BE2C (cell line): ENCODE results near the gene TRIM65.

Source experiments
- DNase-seq: peaks from one replicate; pipeline ENCODE4 v3.0.0-alpha.2; 2020
- H3K27me3 ChIP-seq: fragments of 250-450 bp; sonication (Bioruptor Pico); 2 replicates; pipeline ENCODE4 v1.5.1; 2020; ENCODE audit warnings: mild to moderate bottlenecking
- H3K36me3 ChIP-seq: fragments of 250-450 bp; sonication (Bioruptor Pico); 2 replicates; pipeline ENCODE4 v1.5.1; 2020; ENCODE audit warnings: mild to moderate bottlenecking
- H3K4me1 ChIP-seq: fragments of 250-450 bp; sonication (Bioruptor Pico); 2 replicates; pipeline ENCODE4 v1.5.1; 2020
- H3K4me3 ChIP-seq: 2 replicates; pipeline ENCODE4 v1.5.1; 2011; ENCODE audit warnings: low read depth, low read length
- H3K9me3 ChIP-seq: fragments of 250-450 bp; sonication (Bioruptor Pico); 2 replicates; pipeline ENCODE4 v1.5.1; 2020
- TF ChIP-seq, protein P1 (sequence below): IDR thresholded peaks from 2 replicates; pipeline ENCODE4 v1.5.1; 2012; ENCODE audit warnings: mild to moderate bottlenecking, low read depth, low read length

The TRIM65 gene

DNA sequence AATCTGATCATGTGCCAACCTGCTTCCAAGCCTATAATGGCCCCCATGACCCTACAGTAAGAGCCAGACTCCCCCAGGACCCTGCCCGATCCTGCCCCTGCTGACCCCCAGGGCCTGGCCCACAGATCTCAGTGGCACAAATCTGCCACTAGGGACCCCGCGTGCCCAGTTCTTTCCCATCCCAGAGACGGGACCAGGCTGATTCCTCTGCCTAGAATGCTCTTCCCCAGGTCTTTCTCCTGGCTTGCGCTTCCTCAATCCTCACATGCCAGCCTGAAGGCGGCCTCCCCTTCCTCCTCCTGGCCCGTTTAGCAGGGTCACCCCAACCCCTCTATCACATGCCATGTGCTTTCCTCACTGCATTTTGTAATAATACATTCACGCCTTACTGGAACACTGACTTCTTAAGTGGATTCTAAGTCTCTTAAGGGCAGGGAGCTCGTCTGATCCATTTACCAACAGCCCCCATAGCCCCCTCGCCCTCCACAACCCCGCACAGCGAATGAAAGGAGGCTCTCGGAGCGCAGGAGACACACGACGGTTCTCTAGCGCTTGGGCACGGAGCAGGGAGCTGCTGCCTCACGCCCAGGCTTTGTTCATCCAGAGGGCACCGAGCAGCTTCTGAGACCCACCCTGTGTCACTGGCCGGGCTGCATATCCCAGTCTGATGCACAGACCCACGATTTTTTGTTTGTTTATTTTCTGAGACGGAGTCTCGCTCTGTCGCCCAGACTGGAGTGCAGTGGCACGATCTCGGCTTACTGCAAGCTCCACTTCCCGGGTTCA is 1.2 kb downstream of the TRIM65 start:
- peak; percentile 55 for DNase-seq
- Histone ChIP-seq H3K27me3 (no peaks in the 10 kb centered on the region), H3K36me3 (peaks cover 48% of the 10 kb centered on the region), H3K9me3 (no peaks in the 10 kb centered on the region), H3K4me3 (peak overlapping the region; percentile 70), H3K4me1 (peaks cover 9% of the 10 kb centered on the region; the same call in 1 of the 2 replicates)
- TF ChIP-seq, protein P1, sequence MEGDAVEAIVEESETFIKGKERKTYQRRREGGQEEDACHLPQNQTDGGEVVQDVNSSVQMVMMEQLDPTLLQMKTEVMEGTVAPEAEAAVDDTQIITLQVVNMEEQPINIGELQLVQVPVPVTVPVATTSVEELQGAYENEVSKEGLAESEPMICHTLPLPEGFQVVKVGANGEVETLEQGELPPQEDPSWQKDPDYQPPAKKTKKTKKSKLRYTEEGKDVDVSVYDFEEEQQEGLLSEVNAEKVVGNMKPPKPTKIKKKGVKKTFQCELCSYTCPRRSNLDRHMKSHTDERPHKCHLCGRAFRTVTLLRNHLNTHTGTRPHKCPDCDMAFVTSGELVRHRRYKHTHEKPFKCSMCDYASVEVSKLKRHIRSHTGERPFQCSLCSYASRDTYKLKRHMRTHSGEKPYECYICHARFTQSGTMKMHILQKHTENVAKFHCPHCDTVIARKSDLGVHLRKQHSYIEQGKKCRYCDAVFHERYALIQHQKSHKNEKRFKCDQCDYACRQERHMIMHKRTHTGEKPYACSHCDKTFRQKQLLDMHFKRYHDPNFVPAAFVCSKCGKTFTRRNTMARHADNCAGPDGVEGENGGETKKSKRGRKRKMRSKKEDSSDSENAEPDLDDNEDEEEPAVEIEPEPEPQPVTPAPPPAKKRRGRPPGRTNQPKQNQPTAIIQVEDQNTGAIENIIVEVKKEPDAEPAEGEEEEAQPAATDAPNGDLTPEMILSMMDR, result peak; percentile 45

DNA sequence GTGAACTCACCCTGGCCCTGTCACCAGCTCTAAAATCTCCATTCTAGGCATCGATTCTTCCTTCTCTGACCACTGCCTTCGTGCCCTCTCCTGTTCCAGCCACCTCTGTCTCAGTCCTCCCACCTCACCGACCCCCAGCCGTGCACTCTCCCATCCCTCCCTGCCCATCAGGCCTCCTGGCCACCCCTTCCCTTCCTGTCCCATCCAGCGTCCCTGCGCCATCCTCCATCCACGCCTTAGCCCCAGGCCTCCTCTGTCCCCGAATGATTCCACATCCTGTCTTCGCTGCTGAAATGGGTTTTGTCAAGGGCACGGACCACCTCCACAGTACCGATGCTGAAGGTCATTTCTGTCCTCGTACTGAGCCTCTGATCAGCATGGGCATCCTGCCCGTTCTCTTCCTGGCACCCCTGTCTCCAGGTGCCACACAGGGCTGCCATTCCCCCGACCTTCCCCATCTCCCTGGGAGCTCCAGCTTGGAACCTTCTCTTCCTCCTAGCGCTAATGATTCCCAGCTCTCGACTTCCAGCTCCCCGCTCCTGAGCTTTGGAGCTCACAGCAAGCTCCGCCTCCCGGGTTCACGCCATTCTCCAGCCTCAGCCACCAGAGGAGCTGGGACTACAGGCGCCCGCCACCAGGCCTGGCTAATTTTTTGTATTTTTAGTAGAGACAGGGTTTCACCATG is 2.6 kb downstream of the TRIM65 start:
- TF ChIP-seq, protein P1, result no peak
- Histone ChIP-seq H3K4me1 (peaks cover 9% of the 10 kb centered on the region; the same call in 1 of the 2 replicates), H3K36me3 (peaks cover 38% of the 10 kb centered on the region), H3K9me3 (no peaks in the 10 kb centered on the region), H3K27me3 (no peaks in the 10 kb centered on the region), H3K4me3 (no peak overlapping the region)
- no peak for DNase-seq

DNA sequence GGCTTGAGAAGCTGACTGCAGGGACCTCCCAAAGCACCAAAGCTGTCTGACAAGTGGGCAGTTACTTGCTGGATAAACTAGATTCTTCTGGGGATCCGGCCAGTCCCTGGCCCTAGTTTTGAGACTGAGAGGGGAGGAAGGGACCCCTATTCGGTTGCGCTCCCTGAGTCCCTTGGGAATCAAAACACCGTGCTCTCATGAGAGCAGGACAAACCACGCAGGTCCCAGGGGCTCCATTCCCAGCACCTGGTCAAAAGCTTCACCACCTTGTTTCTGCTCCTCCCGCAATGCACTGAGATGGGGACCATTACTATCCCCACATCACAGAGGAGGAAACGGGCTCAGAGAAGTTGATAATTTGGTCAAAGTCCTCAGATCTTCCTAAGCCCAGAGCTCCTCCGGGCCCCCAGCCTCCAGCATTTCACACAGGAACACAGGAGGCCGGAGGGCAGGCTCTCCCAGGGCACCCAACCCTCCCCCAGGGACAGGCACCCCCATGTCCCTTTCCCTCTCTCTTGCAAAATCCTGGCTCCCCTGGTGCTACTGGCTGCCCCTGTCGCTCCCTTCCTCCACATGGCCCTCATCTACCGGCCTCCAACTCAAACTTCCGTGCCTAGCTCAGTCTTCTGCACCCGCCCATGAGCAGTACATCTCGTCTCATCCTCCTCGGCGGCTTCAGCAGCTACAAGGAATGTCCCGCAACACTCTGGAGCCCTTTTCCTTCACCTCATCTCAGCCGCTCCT is 3.3 kb downstream of the TRIM65 start:
- peaks cover 9% of the 10 kb centered on the region; the same call in 1 of the 2 replicates for H3K4me1 ChIP-seq
- DNase-seq, result no peak

DNA sequence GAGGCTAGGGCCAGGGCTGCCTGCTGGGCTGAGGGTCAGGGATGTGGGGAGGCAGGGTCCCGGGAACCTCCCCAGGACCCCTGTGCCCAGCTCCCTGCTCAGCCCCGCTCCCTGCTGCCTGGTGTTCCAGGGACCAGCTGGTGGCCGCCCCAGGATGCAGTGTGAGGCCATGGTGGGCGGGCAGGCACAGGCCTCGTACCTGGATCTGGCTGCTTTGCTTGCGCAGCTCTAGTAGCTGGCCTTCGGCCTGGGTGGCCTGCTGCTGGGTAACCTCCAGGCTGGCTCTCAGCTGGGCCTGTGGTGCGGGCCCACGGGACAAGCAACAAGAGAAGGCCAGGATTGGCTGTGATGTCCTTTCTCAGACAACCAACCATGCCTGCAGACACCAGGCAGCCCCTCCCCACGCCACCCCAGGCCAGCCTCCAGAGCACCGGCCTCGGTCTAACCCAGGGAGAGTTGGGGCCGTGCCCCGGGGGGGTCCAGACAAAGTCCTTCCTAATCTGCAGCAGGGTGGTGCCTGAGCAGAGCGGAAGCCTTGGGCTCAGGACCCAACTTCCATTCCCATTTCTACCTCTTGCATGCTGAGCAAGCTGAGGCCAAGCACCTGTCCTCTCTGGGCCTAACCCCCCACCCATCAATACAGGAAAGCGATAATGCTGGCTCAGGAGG is 4.1 kb downstream of the TRIM65 start:
- TF ChIP-seq, protein P1, result no peak

More for the DNA sequence above, 3.3 kb downstream of the TRIM65 start:
- H3K27me3 ChIP-seq, result no peaks in the 10 kb centered on the region
- H3K9me3 ChIP-seq, result no peaks in the 10 kb centered on the region
- no peak overlapping the region for H3K4me3 ChIP-seq
- TF ChIP-seq, protein P1, result no peak
- peaks cover 31% of the 10 kb centered on the region for H3K36me3 ChIP-seq

DNA sequence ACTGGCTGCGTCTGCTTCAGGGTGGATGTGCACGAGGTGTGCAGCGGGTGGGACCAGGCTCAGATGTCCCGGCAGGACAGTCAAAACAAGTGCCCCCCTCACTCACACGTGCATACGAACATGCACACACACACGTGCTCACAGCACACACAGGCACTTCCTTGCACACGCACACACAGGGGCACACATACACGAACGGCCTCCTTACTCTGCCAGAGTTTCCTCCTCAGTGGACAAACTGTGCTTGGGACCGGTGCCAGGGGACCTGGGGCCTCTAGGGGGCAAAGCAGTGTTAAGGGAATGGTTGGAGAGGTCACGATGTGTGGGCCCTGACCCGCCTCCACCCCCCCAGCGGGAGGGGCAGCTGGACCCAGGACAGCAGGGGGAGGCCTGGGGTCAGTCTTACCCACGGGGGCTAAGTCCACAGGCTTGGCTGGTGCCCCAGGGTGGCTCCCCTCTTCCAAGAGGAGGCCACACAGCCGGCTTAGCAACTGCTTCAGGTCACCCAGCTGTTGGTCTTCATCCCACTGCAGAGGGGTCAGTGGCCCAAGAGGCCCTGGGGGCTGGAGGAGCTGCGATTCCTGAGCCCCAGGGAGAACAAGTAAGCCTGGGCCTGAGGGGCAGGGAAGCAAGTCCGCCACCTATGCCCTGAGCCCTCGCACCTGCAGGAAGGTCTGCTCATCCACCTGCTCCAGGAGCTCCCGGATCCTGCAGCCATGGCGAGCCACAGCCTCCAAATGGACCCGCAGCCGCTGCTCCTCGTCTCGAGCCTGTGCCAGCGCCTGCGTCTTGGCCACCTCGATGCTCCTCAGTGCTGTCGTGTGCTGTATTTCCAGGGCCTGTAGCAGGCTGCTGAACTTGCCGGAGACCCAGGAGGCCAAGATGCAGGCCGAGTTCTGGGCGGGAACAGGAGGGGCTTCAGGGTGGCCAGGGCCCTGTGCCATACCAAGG is 4.9 kb downstream of the TRIM65 start:
- Histone ChIP-seq H3K4me1 (peaks cover 5% of the 10 kb centered on the region; the same call in 1 of the 2 replicates), H3K4me3 (no peak overlapping the region), H3K9me3 (no peaks in the 10 kb centered on the region), H3K27me3 (no peaks in the 10 kb centered on the region), H3K36me3 (peaks cover 20% of the 10 kb centered on the region)
- TF ChIP-seq, protein P1, result no peak
- no peak for DNase-seq

More for the DNA sequence above, 4.1 kb downstream of the TRIM65 start:
- Histone ChIP-seq H3K4me3 (no peak overlapping the region), H3K36me3 (peaks cover 25% of the 10 kb centered on the region), H3K9me3 (no peaks in the 10 kb centered on the region), H3K4me1 (peaks cover 9% of the 10 kb centered on the region; the same call in 1 of the 2 replicates), H3K27me3 (no peaks in the 10 kb centered on the region)
- DNase-seq, result no peak
